Brain microvascular endothelial cell (primary cell): Measurements from ENCODE around the gene SLC4A8.

Experiments used
- DNase-seq: peaks from one replicate; pipeline ENCODE4 v3.0.0-alpha.2; 2020
- H3K27ac ChIP-seq: fragments of 250-450 bp; sonication (Bioruptor Pico); 2 replicates; pipeline ENCODE4 v1.5.1; 2020; ENCODE audit warnings: mild to moderate bottlenecking, moderate library complexity
- H3K27me3 ChIP-seq: fragments of 250-450 bp; sonication (Bioruptor Pico); replicated peaks from 2 replicates; pipeline ENCODE4 v1.5.1; 2020; ENCODE audit warnings: mild to moderate bottlenecking
- H3K36me3 ChIP-seq: fragments of 250-450 bp; sonication (Bioruptor Pico); replicated peaks from 2 replicates; pipeline ENCODE4 v1.5.1; 2020; ENCODE audit warnings: mild to moderate bottlenecking
- H3K4me3 ChIP-seq: 2 replicates; pipeline ENCODE4 v1.5.1; 2011; ENCODE audit warnings: low read depth, mild to moderate bottlenecking, control low read depth, low read length, moderate library complexity
- CTCF ChIP-seq: IDR thresholded peaks from 2 replicates; pipeline ENCODE4 v1.5.1; 2011; ENCODE audit warnings: low read depth, mild to moderate bottlenecking, moderate library complexity, low read length, control low read depth, inconsistent platforms; ENCODE audit errors: missing control alignments
- in situ Hi-C: cut with HindIII; loops from 2 replicates; pipeline ENCODE4 v1.10.0; 2017; ENCODE audit warnings: low sequenced_read_pairs, low pct_ligation_motif_present

Gene SLC4A8

GRCh38 chr12:51520576-51521325 is 96.1 kb downstream of the SLC4A8 start:
- no peak for DNase-seq
- Histone ChIP-seq H3K27ac (no peak overlapping the region), H3K36me3 (no peaks in the 10 kb centered on the region), H3K27me3 (no peaks in the 10 kb centered on the region), H3K4me3 (no peak overlapping the region)
- TF ChIP-seq CTCF: no peak
- in situ Hi-C loops: no loop called here

DNA sequence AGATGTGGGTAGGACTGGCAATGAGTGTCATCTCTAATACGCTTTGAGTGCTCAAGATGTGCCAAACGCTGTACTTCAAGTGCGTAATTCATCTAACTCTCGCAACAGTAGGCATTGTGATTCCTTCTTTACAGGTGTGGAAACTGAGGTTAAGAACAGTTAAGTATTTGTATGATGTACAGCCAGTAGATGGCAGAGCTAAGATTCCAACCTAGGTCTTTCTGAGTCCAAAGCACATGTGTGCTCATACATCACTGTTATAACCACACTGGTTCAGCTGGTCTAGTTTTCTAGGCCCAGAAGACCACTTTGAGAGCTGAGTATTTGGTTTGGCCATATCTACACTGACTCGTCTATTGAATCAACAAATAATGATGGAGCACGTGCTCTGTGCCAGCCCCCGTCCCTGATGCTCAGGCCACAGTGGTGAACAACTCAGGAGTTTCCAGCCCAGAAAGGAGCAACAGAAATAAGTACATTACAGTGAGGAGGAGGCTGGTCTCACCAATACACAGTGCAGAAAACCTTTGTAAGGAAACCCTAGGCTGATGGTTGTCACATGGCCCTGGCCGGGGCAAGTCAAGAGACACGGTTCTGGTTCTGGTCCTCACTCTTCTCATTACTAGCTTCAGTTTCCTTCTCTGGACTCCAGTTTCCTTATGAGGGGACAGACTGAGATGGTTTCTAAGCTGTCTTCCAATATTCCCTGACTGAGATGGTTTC is 97.1 kb downstream of the SLC4A8 start:
- Histone ChIP-seq H3K27ac (no peak overlapping the region), H3K4me3 (no peak overlapping the region), H3K27me3 (no peaks in the 10 kb centered on the region), H3K36me3 (no peaks in the 10 kb centered on the region)
- TF ChIP-seq CTCF: peak; percentile 35
- in situ Hi-C loops: no loop called here
- DNase-seq: no peak

DNA sequence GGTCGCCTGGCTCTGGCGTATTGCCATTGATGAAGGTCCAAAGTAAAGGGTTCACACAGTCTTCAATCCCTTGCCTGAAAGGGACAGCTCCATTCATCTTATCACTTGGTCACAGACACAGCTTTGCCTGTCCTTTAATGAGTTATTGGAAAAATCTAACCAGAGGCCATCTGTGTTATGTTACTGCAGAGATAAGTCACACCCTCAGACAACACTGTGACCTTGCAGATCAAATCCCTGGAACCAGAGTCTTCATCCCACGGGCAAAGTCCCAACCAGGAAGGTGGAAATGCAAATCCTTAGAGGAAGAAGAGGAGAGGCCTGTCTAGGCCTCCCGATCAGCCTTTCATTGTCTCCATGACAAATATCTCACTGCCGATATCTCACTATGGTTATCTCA is 98.1 kb downstream of the SLC4A8 start:
- Histone ChIP-seq H3K27me3 (no peaks in the 10 kb centered on the region), H3K36me3 (no peaks in the 10 kb centered on the region), H3K27ac (no peak overlapping the region), H3K4me3 (no peak overlapping the region)
- DNase-seq: no peak
- in situ Hi-C loops: no loop called here
- TF ChIP-seq CTCF: no peak

- H3K27ac ChIP-seq: no peak overlapping the region
- in situ Hi-C loops: no loop called here
- H3K27me3 ChIP-seq: no peaks in the 10 kb centered on the region
- DNase-seq: no peak
- no peak for TF ChIP-seq CTCF
- H3K36me3 ChIP-seq: no peaks in the 10 kb centered on the region
- no peak overlapping the region for H3K4me3 ChIP-seq
Observed at GRCh38 chr12:51524386-51524901, 99.8 kb downstream of the SLC4A8 start.

DNA sequence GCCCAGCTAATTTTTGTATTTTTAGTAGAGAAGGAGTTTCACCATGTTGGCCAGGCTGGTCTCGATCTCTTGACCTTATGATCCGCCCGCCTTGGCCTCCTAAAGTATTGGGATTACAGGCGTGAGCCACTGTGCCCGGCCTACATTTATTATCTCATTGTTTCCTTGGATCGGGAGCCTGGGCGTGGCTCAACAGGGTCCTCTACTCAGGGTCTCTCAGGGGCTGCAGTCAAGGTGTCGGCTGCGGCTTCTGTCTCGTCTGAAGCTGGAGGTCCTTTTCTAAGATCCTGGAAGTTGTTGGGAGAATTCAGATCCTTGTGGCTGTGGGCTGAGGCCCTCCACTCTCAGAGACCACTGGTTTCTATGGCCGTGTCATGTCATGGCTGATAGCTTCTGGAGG is 100.9 kb downstream of the SLC4A8 start:
- H3K4me3 ChIP-seq: no peak overlapping the region
- H3K27ac ChIP-seq: no peak overlapping the region
- DNase-seq: no peak
- in situ Hi-C loops: no loop called here
- TF ChIP-seq CTCF: no peak
- H3K36me3 ChIP-seq: no peaks in the 10 kb centered on the region
- no peaks in the 10 kb centered on the region for H3K27me3 ChIP-seq

DNA sequence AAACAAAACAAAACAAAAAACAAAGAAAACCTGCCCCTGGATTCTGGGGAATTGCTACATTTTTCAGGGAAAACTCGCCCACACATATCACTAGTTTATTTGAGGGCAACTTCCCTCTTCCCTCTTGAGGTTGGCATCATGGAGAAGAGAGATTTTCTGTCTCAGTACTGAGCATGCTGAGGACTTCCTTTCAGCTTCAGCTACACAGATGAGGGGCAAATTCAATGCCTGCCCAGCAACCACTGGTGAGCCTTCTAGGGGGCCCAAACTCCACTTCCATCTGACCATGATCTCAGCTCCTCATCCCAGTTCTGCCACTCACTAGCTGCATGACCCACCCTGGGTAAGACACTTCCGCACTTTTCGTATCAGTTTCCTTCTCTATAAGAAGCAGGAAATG is 103.3 kb downstream of the SLC4A8 start:
- TF ChIP-seq CTCF: no peak
- H3K4me3 ChIP-seq: no peak overlapping the region
- H3K27me3 ChIP-seq: peaks cover 3% of the 10 kb centered on the region
- no peak overlapping the region for H3K27ac ChIP-seq
- in situ Hi-C loops: no loop called here
- H3K36me3 ChIP-seq: no peaks in the 10 kb centered on the region
- DNase-seq: no peak
